Trophoblast cell (in vitro differentiated cells and primary cell): ENCODE data around the gene IKZF2.
A peak's percentile ranks its signal among the peaks of the same experiment; 100 is the strongest.

ENCODE experiments used
- DNase-seq, 2 donors: peaks; one replicate each; pipeline ENCODE4 v3.0.0-alpha.2; 2016
- H2AFZ ChIP-seq: 2 replicates; pipeline ENCODE4 v1.6.1; 2013; ENCODE audit warnings: low read length, moderate library complexity, mild to moderate bottlenecking; ENCODE audit not compliant: insufficient read depth, poor library complexity
- H2AK5ac ChIP-seq: 2 replicates; pipeline ENCODE4 v1.6.1; 2013; ENCODE audit warnings: mild to moderate bottlenecking, low read length
- H2BK120ac ChIP-seq: 2 replicates; pipeline ENCODE4 v1.6.1; 2013; ENCODE audit warnings: low read length, mild to moderate bottlenecking, moderate library complexity; ENCODE audit not compliant: insufficient read depth, poor library complexity
- H2BK12ac ChIP-seq: 2 replicates; pipeline ENCODE4 v1.6.1; 2013; ENCODE audit warnings: mild to moderate bottlenecking, low read length, moderate library complexity
- H2BK5ac ChIP-seq: 2 replicates; pipeline ENCODE4 v1.6.1; 2013; ENCODE audit warnings: low read length, low read depth, moderate library complexity, mild to moderate bottlenecking; ENCODE audit not compliant: poor library complexity
- H3K14ac ChIP-seq: 2 replicates; pipeline ENCODE4 v1.6.1; 2013; ENCODE audit warnings: mild to moderate bottlenecking, low read length
- H3K18ac ChIP-seq: 2 replicates; pipeline ENCODE4 v1.6.1; 2013; ENCODE audit warnings: mild to moderate bottlenecking, low read length
- H3K23ac ChIP-seq: 2 replicates; pipeline ENCODE4 v1.6.1; 2013; ENCODE audit warnings: low read length
- H3K27ac ChIP-seq: 2 replicates; pipeline ENCODE4 v1.5.1; 2013; ENCODE audit warnings: low read depth, mild to moderate bottlenecking, inconsistent platforms, low read length, moderate library complexity
- H3K27me3 ChIP-seq: 2 replicates; pipeline ENCODE4 v1.6.1; 2013; ENCODE audit warnings: inconsistent platforms, mild to moderate bottlenecking, low read length, moderate library complexity; ENCODE audit not compliant: insufficient read depth
- H3K36me3 ChIP-seq, 2 experiments: 1 replicate in 1 of 2; 2 replicates in 1 of 2; pipeline ENCODE4 v1.6.1; 2013; ENCODE audit warnings: low read length in 2 of 2, mild to moderate bottlenecking in 2 of 2, moderate library complexity in 1 of 2; ENCODE audit not compliant: insufficient read depth in 2 of 2, control insufficient read depth in 1 of 2
- H3K4ac ChIP-seq: 2 replicates; pipeline ENCODE4 v1.6.1; 2013; ENCODE audit warnings: low read depth, mild to moderate bottlenecking, low read length, moderate library complexity
- H3K4me1 ChIP-seq, 2 experiments: 1 replicate in 1 of 2; 2 replicates in 1 of 2; pipeline ENCODE4 v1.6.1; 2013; ENCODE audit warnings: low read length in 2 of 2, mild to moderate bottlenecking in 2 of 2, moderate library complexity in 1 of 2; ENCODE audit not compliant: insufficient read depth in 2 of 2, control insufficient read depth in 1 of 2
- H3K4me2 ChIP-seq: 2 replicates; pipeline ENCODE4 v1.6.1; 2013; ENCODE audit warnings: inconsistent platforms, mild to moderate bottlenecking, low read length, moderate library complexity
- H3K4me3 ChIP-seq: 2 replicates; pipeline ENCODE4 v1.5.1; 2013; ENCODE audit warnings: mild to moderate bottlenecking, low read depth, low read length, inconsistent platforms
- H3K79me1 ChIP-seq: one replicate; pipeline ENCODE4 v1.6.1; 2013; ENCODE audit warnings: low read length
- H3K79me2 ChIP-seq: 2 replicates; pipeline ENCODE4 v1.6.1; 2013; ENCODE audit warnings: low read length, mild to moderate bottlenecking; ENCODE audit not compliant: control insufficient read depth, insufficient read depth, poor library complexity
- H3K9ac ChIP-seq: 2 replicates; pipeline ENCODE4 v1.6.1; 2013; ENCODE audit warnings: mild to moderate bottlenecking, low read length
- H3K9me3 ChIP-seq: 2 replicates; pipeline ENCODE4 v1.6.1; 2013; ENCODE audit warnings: low read depth, mild to moderate bottlenecking, control low read depth, inconsistent platforms, low read length; ENCODE audit not compliant: insufficient read depth
- H4K12ac ChIP-seq: 2 replicates; pipeline ENCODE4 v1.6.1; 2013; ENCODE audit warnings: low read depth, mild to moderate bottlenecking, low read length, moderate library complexity
- H4K8ac ChIP-seq: 2 replicates; pipeline ENCODE4 v1.6.1; 2013; ENCODE audit warnings: low read depth, mild to moderate bottlenecking, low read length, moderate library complexity
- H4K91ac ChIP-seq: one replicate; pipeline ENCODE4 v1.6.1; 2013; ENCODE audit warnings: low read depth, mild to moderate bottlenecking, low read length, moderate library complexity
- WGBS: extraction: QIAGEN DNeasy Blood & Tissue Kit; methylation state at CpG from one replicate; pipeline ENCODE4 v1.1.7; 2013; ENCODE audit warnings: missing lambda C conversion rate; ENCODE audit not compliant: insufficient read length, insufficient coverage; ENCODE audit errors: extremely low coverage; 5-methylcytosine and 5-hydroxymethylcytosine counted together

IKZF2 gene

DNA sequence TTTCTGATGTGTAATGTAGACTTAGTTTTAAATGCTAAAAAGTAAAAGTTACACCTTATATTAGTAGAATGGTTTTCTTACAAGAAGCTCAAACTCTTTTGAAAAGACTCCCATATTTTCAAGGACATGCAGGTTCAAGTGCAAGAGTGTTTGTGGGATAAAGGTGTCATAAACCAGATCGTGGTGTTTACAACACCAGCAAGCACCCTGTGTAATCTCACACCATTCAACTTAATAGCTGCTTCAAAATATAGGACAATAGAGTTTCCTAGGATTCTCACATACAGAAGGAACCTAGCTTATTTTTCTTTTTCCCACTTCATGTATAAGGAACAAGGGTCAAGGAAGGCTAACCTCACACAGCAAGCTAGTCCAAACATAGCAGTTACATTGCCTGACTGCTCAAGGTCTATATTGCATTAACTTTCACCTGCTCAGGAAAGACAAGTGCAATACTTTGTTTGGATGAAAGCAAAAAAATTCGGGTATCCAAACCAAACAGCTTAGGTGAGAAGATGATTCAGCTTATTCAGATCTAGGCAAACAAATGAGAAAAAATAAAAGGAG lies 172.3 kb downstream of the IKZF2 start:
- DNase-seq, result no peak
- Histone ChIP-seq H3K79me2 (no peaks in the 10 kb centered on the region), H2BK12ac (no peak overlapping the region), H3K4me1 (no peaks in the 10 kb centered on the region), H3K27me3 (no peaks in the 10 kb centered on the region), H2BK120ac (no peak overlapping the region), H3K79me1 (no peaks in the 10 kb centered on the region), H3K4me3 (no peak overlapping the region), H3K9me3 (no peaks in the 10 kb centered on the region), H4K91ac (no peak overlapping the region), H4K8ac (no peak overlapping the region), H4K12ac (no peak overlapping the region), H3K4ac (no peak overlapping the region), H3K18ac (no peak overlapping the region), H3K9ac (no peak overlapping the region), H3K14ac (no peak overlapping the region), H2AFZ (no peak overlapping the region), H2AK5ac (no peak overlapping the region), H3K23ac (peak overlapping the region; percentile 74), H3K27ac (peak overlapping the region; percentile 11), H2BK5ac (no peak overlapping the region), H3K4me2 (no peak overlapping the region), H3K36me3 (no peaks in the 10 kb centered on the region)
- no CpG with 5 or more reads among the region's 2 CpGs for WGBS

DNA sequence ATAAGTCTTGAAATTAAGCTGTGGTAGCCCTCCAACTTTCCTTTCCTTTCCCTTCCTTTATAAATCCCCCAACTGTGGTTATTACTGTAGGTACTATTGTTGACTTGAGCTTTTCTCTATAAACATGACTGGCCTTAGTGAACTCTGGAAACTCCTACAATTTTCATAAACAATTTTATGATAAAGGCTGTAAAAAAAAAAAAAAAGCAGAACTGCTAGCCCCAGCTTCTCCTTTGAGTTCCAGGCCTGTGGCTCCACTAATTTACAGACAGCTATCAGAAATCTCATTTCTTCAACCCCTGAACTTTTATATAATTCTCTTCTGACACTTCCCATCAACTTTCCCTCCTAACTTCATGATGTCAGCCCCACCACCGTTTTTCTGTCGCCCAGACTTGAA lies 174.3 kb downstream of the IKZF2 start:
- no peaks in the 10 kb centered on the region for H3K4me1 ChIP-seq
- no peak overlapping the region for H3K14ac ChIP-seq
- H4K8ac ChIP-seq, result no peak overlapping the region
- no peak overlapping the region for H3K4ac ChIP-seq
- H3K36me3 ChIP-seq, result no peaks in the 10 kb centered on the region
- no peaks in the 10 kb centered on the region for H3K79me1 ChIP-seq
- no CpG with 5 or more reads among the region's 2 CpGs for WGBS
- H4K12ac ChIP-seq, result no peak overlapping the region
- no peak overlapping the region for H3K4me3 ChIP-seq
- H2BK5ac ChIP-seq, result no peak overlapping the region
- no peak overlapping the region for H3K27ac ChIP-seq
- no peak overlapping the region for H2BK120ac ChIP-seq
- DNase-seq, result no peak
- H2AFZ ChIP-seq, result no peak overlapping the region
- H2BK12ac ChIP-seq, result no peak overlapping the region
- no peak overlapping the region for H2AK5ac ChIP-seq
- H3K27me3 ChIP-seq, result no peaks in the 10 kb centered on the region
- H3K4me2 ChIP-seq, result no peak overlapping the region
- no peak overlapping the region for H3K9ac ChIP-seq
- no peaks in the 10 kb centered on the region for H3K9me3 ChIP-seq
- H4K91ac ChIP-seq, result no peak overlapping the region
- no peaks in the 10 kb centered on the region for H3K79me2 ChIP-seq
- H3K18ac ChIP-seq, result no peak overlapping the region
- H3K23ac ChIP-seq, result no peak overlapping the region

DNA sequence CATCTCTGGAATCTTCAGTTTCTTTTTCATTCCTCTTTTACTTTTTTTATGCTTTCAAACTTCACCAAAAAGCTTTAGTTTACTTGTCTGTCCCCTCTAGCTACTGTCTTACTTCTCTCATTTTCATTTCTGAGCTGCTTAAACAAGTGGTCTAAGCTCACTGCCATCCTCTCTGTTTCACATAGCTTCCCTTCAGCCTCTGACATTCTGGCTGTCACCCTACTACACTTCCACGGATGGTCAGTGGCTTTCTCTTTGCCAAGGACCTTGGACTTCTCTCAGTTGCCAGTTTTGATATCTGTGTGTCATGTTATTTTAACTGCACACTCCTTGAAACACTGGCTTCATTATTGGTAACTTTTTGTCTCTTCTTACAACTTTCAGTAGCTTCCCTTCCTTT lies 176.1 kb downstream of the IKZF2 start:
- Histone ChIP-seq H3K79me1 (no peaks in the 10 kb centered on the region), H3K9ac (no peak overlapping the region), H2BK12ac (no peak overlapping the region), H3K27ac (no peak overlapping the region), H2AK5ac (no peak overlapping the region), H3K18ac (no peak overlapping the region), H3K4me1 (no peaks in the 10 kb centered on the region), H3K9me3 (no peaks in the 10 kb centered on the region), H2BK5ac (no peak overlapping the region), H3K27me3 (no peaks in the 10 kb centered on the region), H2BK120ac (no peak overlapping the region), H3K14ac (no peak overlapping the region), H4K8ac (no peak overlapping the region), H3K23ac (no peak overlapping the region), H3K4me2 (no peak overlapping the region), H4K12ac (no peak overlapping the region), H4K91ac (no peak overlapping the region), H3K36me3 (no peaks in the 10 kb centered on the region), H2AFZ (no peak overlapping the region), H3K4me3 (no peak overlapping the region), H3K4ac (no peak overlapping the region), H3K79me2 (no peaks in the 10 kb centered on the region)
- no CpG with 5 or more reads among the region's 1 CpG for WGBS
- no peak for DNase-seq

DNA sequence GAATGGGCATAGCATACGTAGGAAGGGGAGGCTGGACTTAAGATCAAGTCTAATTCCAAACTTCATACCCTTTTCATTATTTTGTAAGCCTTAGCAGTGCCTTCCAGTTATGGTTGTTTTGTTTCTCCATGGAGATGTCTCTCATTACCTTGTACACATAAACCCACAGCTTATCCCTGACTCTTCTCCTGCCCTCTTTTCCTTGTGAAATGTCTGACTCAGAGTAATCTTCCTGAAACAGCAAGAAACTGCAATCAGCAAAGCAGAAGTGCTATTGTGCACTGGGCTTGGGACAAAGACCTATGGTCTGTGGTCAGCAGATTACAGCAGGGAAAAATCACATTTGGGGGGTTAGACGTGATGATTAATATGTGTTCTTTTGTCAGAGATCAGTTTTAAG lies 176.7 kb downstream of the IKZF2 start:
- Histone ChIP-seq H3K79me2 (no peaks in the 10 kb centered on the region), H4K12ac (no peak overlapping the region), H4K91ac (no peak overlapping the region), H3K36me3 (no peaks in the 10 kb centered on the region), H3K18ac (no peak overlapping the region), H3K27me3 (no peaks in the 10 kb centered on the region), H2BK5ac (no peak overlapping the region), H3K9ac (no peak overlapping the region), H3K4me1 (no peaks in the 10 kb centered on the region), H3K4me3 (no peak overlapping the region), H2BK120ac (no peak overlapping the region), H3K14ac (no peak overlapping the region), H2AFZ (no peak overlapping the region), H4K8ac (no peak overlapping the region), H3K79me1 (no peaks in the 10 kb centered on the region), H3K9me3 (no peaks in the 10 kb centered on the region), H2AK5ac (no peak overlapping the region), H3K27ac (no peak overlapping the region), H3K4ac (no peak overlapping the region), H2BK12ac (no peak overlapping the region), H3K4me2 (no peak overlapping the region), H3K23ac (no peak overlapping the region)
- peak in 1 of 2 donors; percentile 85 for DNase-seq
- whole genome bisulfite sequencing, result no CpG with 5 or more reads among the region's 2 CpGs
